HEK293 (cell line): ENCODE data around the gene DISP3.

Experiments used
- CTCF ChIA-PET: fragments of 350-600 bp; formaldehyde crosslinking; extraction: SDS; loops from one replicate; lab custom pipeline; 2021; ENCODE audit warnings: antibody characterized with exemption; lab: Yijun Ruan, JAX
- POLR2A ChIA-PET: fragments of 300-600 bp; formaldehyde crosslinking; extraction: SDS; loops from one replicate; lab custom pipeline; 2020; ENCODE audit warnings: antibody characterized with exemption, inconsistent platforms; lab: Yijun Ruan, JAX
- H3K27ac ChIP-seq: fragments of 200-500 bp; sonication (Bioruptor generic); 2 replicates; pipeline ENCODE4 v1.5.1; 2014; ENCODE audit warnings: low read depth, low read length, control low read depth, inconsistent platforms; ENCODE audit errors: extremely low read depth
- H3K36me3 ChIP-seq, 2 experiments: fragments of 200-500 bp in 1 of 2; sonication (Bioruptor generic) in 1 of 2; 1 replicate in 1 of 2; 2 replicates in 1 of 2; pipeline ENCODE4 v1.5.1; 2014 to 2017; ENCODE audit warnings: inconsistent platforms in 2 of 2, low read length in 2 of 2; ENCODE audit not compliant: control insufficient read depth in 2 of 2, insufficient read depth in 1 of 2
- H3K4me1 ChIP-seq: fragments of 200-500 bp; sonication (Bioruptor generic); 2 replicates; pipeline ENCODE4 v1.5.1; 2014; ENCODE audit warnings: mild to moderate bottlenecking, low read length, inconsistent platforms; ENCODE audit not compliant: control insufficient read depth, insufficient read depth
- H3K4me3 ChIP-seq: 2 replicates; pipeline ENCODE4 v1.5.1; 2011; ENCODE audit warnings: low read depth, mild to moderate bottlenecking, control low read depth, low read length, moderate library complexity
- H3K9me3 ChIP-seq: fragments of 200-500 bp; sonication (Bioruptor generic); 2 replicates; pipeline ENCODE4 v1.5.1; 2014; ENCODE audit warnings: low read depth, low read length, inconsistent platforms; ENCODE audit not compliant: control insufficient read depth, insufficient read depth
- BCL11B ChIP-seq: fragments of 450-650 bp; formaldehyde crosslinking; IDR thresholded peaks from 2 replicates; pipeline ENCODE4 v1.5.1; 2016; ENCODE audit warnings: low read depth, missing biosample characterization, missing genetic modification characterization
- ELK4 ChIP-seq: IDR thresholded peaks from 2 replicates; pipeline ENCODE4 v1.6.1; 2011; ENCODE audit warnings: mild to moderate bottlenecking, low read depth, low read length, borderline replicate concordance
- MZF1 ChIP-seq: fragments of 450-650 bp; formaldehyde crosslinking; IDR thresholded peaks from 2 replicates; pipeline ENCODE4 v1.5.1; 2017; ENCODE audit warnings: missing biosample characterization, missing genetic modification characterization, borderline replicate concordance
- OVOL3 ChIP-seq: fragments of 450-650 bp; formaldehyde crosslinking; IDR thresholded peaks from 2 replicates; pipeline ENCODE4 v1.5.1; 2016; ENCODE audit warnings: missing biosample characterization, missing genetic modification characterization
- ZBTB7A ChIP-seq: fragments of 450-650 bp; formaldehyde crosslinking; IDR thresholded peaks from 2 replicates; pipeline ENCODE4 v1.5.1; 2016; ENCODE audit warnings: low read depth, missing biosample characterization, missing genetic modification characterization
- ZNF184 ChIP-seq: fragments of 450-650 bp; IDR thresholded peaks from 2 replicates; pipeline ENCODE4 v1.5.1; 2018; ENCODE audit warnings: missing biosample characterization, mild to moderate bottlenecking, missing genetic modification characterization
- ZNF24 ChIP-seq: fragments of 450-650 bp; formaldehyde crosslinking; IDR thresholded peaks from 2 replicates; pipeline ENCODE4 v1.5.1; 2016; ENCODE audit warnings: missing biosample characterization, missing genetic modification characterization
- ZNF366 ChIP-seq: fragments of 450-650 bp; formaldehyde crosslinking; conservative IDR thresholded peaks from 2 replicates; pipeline ENCODE4 v1.5.1; 2016; ENCODE audit warnings: missing biosample characterization, missing genetic modification characterization
- ZNF449 ChIP-seq: fragments of 450-650 bp; formaldehyde crosslinking; IDR thresholded peaks from 2 replicates; pipeline ENCODE4 v1.5.1; 2017; ENCODE audit warnings: missing biosample characterization, mild to moderate bottlenecking, missing genetic modification characterization, moderate library complexity
- ZNF560 ChIP-seq: fragments of 450-650 bp; formaldehyde crosslinking; IDR thresholded peaks from 2 replicates; pipeline ENCODE4 v1.5.1; 2017; ENCODE audit warnings: missing biosample characterization, missing genetic modification characterization, borderline replicate concordance
- ZNF610 ChIP-seq: fragments of 450-650 bp; formaldehyde crosslinking; IDR thresholded peaks from 2 replicates; pipeline ENCODE4 v1.5.1; 2016; ENCODE audit warnings: missing biosample characterization, missing genetic modification characterization, borderline replicate concordance
- ZNF704 ChIP-seq: fragments of 450-650 bp; formaldehyde crosslinking; IDR thresholded peaks from 2 replicates; pipeline ENCODE4 v1.5.1; 2016; ENCODE audit warnings: missing biosample characterization, missing genetic modification characterization
- ZNF768 ChIP-seq: fragments of 450-650 bp; formaldehyde crosslinking; IDR thresholded peaks from 2 replicates; pipeline ENCODE4 v1.5.1; 2018; ENCODE audit warnings: missing biosample characterization, mild to moderate bottlenecking, missing genetic modification characterization
- ZNF777 ChIP-seq: fragments of 450-650 bp; formaldehyde crosslinking; IDR thresholded peaks from 2 replicates; pipeline ENCODE4 v1.5.1; 2017; ENCODE audit warnings: missing biosample characterization, missing genetic modification characterization, borderline replicate concordance
- ZXDB ChIP-seq: fragments of 450-650 bp; formaldehyde crosslinking; IDR thresholded peaks from 2 replicates; pipeline ENCODE4 v1.5.1; 2016; ENCODE audit warnings: missing biosample characterization, missing genetic modification characterization
- TF ChIP-seq, protein P1 (sequence below): fragments of 450-650 bp; formaldehyde crosslinking; IDR thresholded peaks from 2 replicates; pipeline ENCODE4 v1.5.1; 2016; ENCODE audit warnings: missing biosample characterization, missing genetic modification characterization, low read depth
- TF ChIP-seq, protein P2 (sequence below): fragments of 450-650 bp; formaldehyde crosslinking; IDR thresholded peaks from 2 replicates; pipeline ENCODE4 v1.5.1; 2016; ENCODE audit warnings: missing biosample characterization, missing genetic modification characterization
- TF ChIP-seq, protein P3 (sequence below): fragments of 450-650 bp; formaldehyde crosslinking; IDR thresholded peaks from 2 replicates; pipeline ENCODE4 v1.5.1; 2017; ENCODE audit warnings: missing biosample characterization, missing genetic modification characterization
- TF ChIP-seq, protein P4 (sequence below): fragments of 450-650 bp; formaldehyde crosslinking; IDR thresholded peaks from 2 replicates; pipeline ENCODE4 v1.5.1; 2016; ENCODE audit warnings: missing biosample characterization, missing genetic modification characterization

Gene DISP3

DNA sequence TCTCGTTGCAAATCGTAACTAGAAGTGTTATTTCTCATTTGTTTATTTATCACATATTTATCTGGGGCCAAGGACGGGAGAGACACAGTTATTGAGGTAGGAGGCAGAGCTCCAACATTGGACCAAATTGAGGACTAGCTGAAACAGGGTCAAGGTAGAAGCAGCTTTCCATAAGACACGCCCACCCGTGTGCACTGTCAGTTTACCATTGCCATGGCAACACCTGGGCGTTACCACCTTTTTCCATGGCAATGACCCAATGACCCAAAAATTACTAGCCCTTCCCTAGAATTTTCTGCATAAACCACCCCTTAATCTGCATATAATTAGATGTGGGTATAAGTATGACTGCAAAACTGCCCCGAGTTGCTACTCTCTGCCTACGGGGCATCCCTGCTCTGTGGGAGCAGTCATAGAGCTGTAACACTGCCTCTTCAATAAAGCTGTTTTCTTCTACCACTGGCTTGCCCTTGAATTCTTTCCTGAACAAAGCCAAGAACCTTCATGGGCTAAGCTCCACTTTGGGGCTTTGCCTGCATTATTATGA is 102.6 kb downstream of the DISP3 start:
- H3K9me3 ChIP-seq = no peaks in the 10 kb centered on the region
- no peaks in the 10 kb centered on the region for H3K4me1 ChIP-seq
- TF ChIP-seq, protein P1, sequence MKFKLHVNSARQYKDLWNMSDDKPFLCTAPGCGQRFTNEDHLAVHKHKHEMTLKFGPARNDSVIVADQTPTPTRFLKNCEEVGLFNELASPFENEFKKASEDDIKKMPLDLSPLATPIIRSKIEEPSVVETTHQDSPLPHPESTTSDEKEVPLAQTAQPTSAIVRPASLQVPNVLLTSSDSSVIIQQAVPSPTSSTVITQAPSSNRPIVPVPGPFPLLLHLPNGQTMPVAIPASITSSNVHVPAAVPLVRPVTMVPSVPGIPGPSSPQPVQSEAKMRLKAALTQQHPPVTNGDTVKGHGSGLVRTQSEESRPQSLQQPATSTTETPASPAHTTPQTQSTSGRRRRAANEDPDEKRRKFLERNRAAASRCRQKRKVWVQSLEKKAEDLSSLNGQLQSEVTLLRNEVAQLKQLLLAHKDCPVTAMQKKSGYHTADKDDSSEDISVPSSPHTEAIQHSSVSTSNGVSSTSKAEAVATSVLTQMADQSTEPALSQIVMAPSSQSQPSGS = no peak
- no peak for TF ChIP-seq ELK4
- no peak for TF ChIP-seq ZNF366
- no peak for TF ChIP-seq ZNF610
- TF ChIP-seq ZNF704 (tag by site-specific recombination) = no peak
- no peak for TF ChIP-seq ZNF24 (tag by site-specific recombination)
- no peak for TF ChIP-seq ZNF777
- TF ChIP-seq MZF1 (tag by site-specific recombination) = no peak
- TF ChIP-seq, protein P2, sequence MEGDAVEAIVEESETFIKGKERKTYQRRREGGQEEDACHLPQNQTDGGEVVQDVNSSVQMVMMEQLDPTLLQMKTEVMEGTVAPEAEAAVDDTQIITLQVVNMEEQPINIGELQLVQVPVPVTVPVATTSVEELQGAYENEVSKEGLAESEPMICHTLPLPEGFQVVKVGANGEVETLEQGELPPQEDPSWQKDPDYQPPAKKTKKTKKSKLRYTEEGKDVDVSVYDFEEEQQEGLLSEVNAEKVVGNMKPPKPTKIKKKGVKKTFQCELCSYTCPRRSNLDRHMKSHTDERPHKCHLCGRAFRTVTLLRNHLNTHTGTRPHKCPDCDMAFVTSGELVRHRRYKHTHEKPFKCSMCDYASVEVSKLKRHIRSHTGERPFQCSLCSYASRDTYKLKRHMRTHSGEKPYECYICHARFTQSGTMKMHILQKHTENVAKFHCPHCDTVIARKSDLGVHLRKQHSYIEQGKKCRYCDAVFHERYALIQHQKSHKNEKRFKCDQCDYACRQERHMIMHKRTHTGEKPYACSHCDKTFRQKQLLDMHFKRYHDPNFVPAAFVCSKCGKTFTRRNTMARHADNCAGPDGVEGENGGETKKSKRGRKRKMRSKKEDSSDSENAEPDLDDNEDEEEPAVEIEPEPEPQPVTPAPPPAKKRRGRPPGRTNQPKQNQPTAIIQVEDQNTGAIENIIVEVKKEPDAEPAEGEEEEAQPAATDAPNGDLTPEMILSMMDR = no peak
- TF ChIP-seq, protein P3, sequence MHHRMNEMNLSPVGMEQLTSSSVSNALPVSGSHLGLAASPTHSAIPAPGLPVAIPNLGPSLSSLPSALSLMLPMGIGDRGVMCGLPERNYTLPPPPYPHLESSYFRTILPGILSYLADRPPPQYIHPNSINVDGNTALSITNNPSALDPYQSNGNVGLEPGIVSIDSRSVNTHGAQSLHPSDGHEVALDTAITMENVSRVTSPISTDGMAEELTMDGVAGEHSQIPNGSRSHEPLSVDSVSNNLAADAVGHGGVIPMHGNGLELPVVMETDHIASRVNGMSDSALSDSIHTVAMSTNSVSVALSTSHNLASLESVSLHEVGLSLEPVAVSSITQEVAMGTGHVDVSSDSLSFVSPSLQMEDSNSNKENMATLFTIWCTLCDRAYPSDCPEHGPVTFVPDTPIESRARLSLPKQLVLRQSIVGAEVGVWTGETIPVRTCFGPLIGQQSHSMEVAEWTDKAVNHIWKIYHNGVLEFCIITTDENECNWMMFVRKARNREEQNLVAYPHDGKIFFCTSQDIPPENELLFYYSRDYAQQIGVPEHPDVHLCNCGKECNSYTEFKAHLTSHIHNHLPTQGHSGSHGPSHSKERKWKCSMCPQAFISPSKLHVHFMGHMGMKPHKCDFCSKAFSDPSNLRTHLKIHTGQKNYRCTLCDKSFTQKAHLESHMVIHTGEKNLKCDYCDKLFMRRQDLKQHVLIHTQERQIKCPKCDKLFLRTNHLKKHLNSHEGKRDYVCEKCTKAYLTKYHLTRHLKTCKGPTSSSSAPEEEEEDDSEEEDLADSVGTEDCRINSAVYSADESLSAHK (tag by site-specific recombination) = no peak
- TF ChIP-seq BCL11B (tag by site-specific recombination) = no peak
- TF ChIP-seq, protein P4, sequence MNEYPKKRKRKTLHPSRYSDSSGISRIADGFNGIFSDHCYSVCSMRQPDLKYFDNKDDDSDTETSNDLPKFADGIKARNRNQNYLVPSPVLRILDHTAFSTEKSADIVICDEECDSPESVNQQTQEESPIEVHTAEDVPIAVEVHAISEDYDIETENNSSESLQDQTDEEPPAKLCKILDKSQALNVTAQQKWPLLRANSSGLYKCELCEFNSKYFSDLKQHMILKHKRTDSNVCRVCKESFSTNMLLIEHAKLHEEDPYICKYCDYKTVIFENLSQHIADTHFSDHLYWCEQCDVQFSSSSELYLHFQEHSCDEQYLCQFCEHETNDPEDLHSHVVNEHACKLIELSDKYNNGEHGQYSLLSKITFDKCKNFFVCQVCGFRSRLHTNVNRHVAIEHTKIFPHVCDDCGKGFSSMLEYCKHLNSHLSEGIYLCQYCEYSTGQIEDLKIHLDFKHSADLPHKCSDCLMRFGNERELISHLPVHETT = no peak
- TF ChIP-seq ZNF768 (tag by site-specific recombination) = no peak
- no peak for TF ChIP-seq ZBTB7A
- TF ChIP-seq OVOL3 (tag by site-specific recombination) = no peak
- TF ChIP-seq ZNF184 (tag by site-specific recombination) = no peak
- no peak for TF ChIP-seq ZNF560
- no peak for TF ChIP-seq ZNF449 (tag by site-specific recombination)
- TF ChIP-seq ZXDB (tag by site-specific recombination) = no peak
- no peaks in the 10 kb centered on the region for H3K36me3 ChIP-seq
- no peak overlapping the region for H3K27ac ChIP-seq
- ChIA-PET CTCF (interaction anchor here (0.9 kb wide), 1 partner anchor 10 kb away, joined by 6 read pairs; no protein-coding TSS in a partner anchor), POLR2A (no interaction called here)
- H3K4me3 ChIP-seq = no peak overlapping the region
